ENCODE data around the gene FAM20B.
A peak's percentile ranks its signal among the peaks of the same experiment; 100 is the strongest.

- peak; percentile 62 for TF ChIP-seq CTCF (conservative IDR thresholded peaks at IDR 0.05; ENCODE audit: low read length)
- TF ChIP-seq EZH2phosphoT487 (IDR thresholded peaks at IDR 0.05; ENCODE audit: borderline replicate concordance) = no peak
Observed at GRCh38 chr1:179105393-179105792, 79.7 kb downstream of the FAM20B start.
